Activated T-helper 1 cell treated with anti-CD3 and anti-CD28 coated beads, Interleukin-12 subunit alpha, Interleukin-12 subunit beta, Interleukin-2, Interleukin-4 antibody, amounts not matched to agents 30 ng/mL and 10 ng/mL and 1 ng/mL, durations not matched to agents 14 hours and 24 hours and 36 hours (primary cell): Measurements from ENCODE around the gene PRICKLE4. TPM values are rescaled to one million over a fixed set of nuclear protein-coding genes. Genes with fewer than 3 reads are reported as not detected.
A peak's percentile ranks its signal among the peaks of the same experiment; 100 is the strongest.

ENCODE experiments used
- DNase-seq: peaks from one replicate; pipeline ENCODE4 v3.0.0; 2021; ENCODE audit warnings: low spot score
- H3K27ac Mint-ChIP-seq: one replicate; pipeline ENCODE4 v1.8.0; 2021; ENCODE audit warnings: mild to moderate bottlenecking, mixed read lengths
- H3K27me3 Mint-ChIP-seq: one replicate; pipeline ENCODE4 v1.8.0; 2022; ENCODE audit warnings: mild to moderate bottlenecking, moderate library complexity, mixed read lengths; ENCODE audit not compliant: insufficient read depth
- H3K36me3 Mint-ChIP-seq: one replicate; pipeline ENCODE4 v1.8.0; 2021; ENCODE audit warnings: low read depth, mixed read lengths
- H3K4me1 Mint-ChIP-seq: one replicate; pipeline ENCODE4 v1.8.0; 2021; ENCODE audit warnings: low read depth, mixed read lengths
- H3K4me3 Mint-ChIP-seq: one replicate; pipeline ENCODE4 v1.8.0; 2021; ENCODE audit warnings: mild to moderate bottlenecking, moderate library complexity, mixed read lengths
- H3K9me3 Mint-ChIP-seq: one replicate; pipeline ENCODE4 v1.8.0; 2021; ENCODE audit warnings: mixed read lengths
- intact Hi-C: fragments of 100-400 bp; cut with micrococcal nuclease; formaldehyde crosslinking; loops from one replicate; pipeline ENCODE4 v1.15.1; 2024
- total RNA-seq: library from RNA; stranded (reverse); gene quantifications from 2 replicates; pipeline ENCODE4 v1.2.3, GENCODE V29; 2022

PRICKLE4 gene, protein sequence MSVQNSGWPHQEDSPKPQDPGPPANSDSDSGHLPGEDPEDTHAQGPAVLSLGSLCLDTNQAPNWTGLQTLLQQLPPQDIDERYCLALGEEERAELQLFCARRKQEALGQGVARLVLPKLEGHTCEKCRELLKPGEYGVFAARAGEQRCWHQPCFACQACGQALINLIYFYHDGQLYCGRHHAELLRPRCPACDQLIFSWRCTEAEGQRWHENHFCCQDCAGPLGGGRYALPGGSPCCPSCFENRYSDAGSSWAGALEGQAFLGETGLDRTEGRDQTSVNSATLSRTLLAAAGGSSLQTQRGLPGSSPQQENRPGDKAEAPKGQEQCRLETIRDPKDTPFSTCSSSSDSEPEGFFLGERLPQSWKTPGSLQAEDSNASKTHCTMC
- not detected in 2 replicates for total RNA-seq

DNA sequence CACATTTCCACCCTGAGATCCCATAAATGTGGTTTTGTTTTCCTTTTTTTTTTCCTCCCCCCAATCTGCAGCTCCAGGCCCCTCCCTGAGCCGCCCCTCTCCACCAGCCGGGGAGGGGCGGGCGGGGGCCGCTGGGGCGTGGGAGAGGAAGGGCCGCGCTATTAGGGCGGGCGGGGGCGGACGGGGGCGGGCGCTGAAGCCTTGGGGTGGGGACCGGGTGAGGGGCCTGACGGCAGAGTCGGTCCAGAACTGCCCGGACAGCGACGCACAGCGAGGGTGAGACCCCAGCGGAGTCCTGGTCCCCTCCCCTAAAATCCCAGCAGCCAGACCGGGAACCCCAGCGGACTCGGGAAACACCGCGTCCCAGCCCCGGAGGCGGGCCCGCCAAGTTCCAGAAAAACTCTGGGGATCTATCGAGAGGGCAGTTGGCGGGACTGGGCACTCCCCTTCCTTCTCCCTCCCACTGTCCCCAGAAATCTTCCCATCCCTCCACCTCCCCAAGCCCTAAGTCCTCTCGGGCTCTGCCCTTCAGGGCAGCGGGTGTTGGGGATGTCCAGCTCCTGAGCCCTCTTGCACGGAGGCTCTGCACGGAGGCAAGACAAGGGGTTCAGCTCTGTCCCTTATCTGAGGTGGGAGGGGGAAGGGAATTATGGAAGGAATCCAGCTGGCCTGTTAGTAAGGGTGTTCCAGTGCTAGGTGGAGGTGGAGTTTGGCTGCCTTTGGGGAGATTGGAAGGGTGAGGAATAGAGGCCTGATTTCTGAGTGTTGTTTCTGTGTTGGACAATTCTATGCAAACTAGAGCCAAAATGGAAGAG, at the start of gene PRICKLE4:
TSS of gene PRICKLE4 (plus strand) at position 232 of the 815 bp plus-strand sequence. CDS start 2,692 bp downstream, outside the sequence.
- H3K27me3 Mint-ChIP-seq = peaks cover 14% of the 10 kb centered on the region
- no peaks in the 10 kb centered on the region for H3K9me3 Mint-ChIP-seq
- H3K4me3 Mint-ChIP-seq = peak within 1 kb of the TSS; percentile 81
- DNase-seq = no peak
- H3K27ac Mint-ChIP-seq = peak within 1 kb of the TSS; percentile 63
- peaks cover 19% of the 10 kb centered on the region for H3K4me1 Mint-ChIP-seq
- H3K36me3 Mint-ChIP-seq = no peaks in the 10 kb centered on the region
- intact Hi-C loops = loop anchor here (1.0 kb wide), 8 partner anchors 45 to 434 kb away; partner anchors contain the start of genes BYSL, CCND3, MED20 and TAF8

DNA sequence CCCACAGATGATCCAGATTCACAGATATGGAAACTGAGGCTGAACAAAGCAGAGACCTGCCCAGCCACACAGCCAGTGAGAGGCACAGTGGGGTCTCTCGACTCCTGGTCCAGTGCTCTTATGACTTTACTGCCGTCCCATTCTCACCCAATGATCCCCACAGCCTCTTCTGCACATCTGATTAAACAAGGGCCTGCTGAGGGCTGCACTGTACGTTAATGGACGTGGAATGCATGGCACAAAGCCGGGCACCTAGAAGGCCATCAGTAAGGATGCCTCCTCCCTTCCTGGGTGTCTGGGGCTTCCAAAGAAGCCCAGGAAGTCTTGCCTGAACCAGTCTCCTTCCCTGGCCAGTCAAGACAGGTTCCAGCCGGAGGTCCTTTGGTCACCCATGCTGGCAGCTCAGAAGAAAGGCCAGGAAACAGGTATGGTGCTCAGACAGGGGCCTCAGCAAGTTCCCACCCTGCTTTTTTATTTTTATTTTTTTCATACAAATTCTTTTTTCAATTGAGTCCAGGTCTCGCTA, 49.0 kb upstream of the PRICKLE4 start:
- no peak overlapping the region for H3K4me3 Mint-ChIP-seq
- no peaks in the 10 kb centered on the region for H3K27me3 Mint-ChIP-seq
- H3K9me3 Mint-ChIP-seq = no peaks in the 10 kb centered on the region
- intact Hi-C loops = loop anchor here (5.0 to 10.0 kb wide), 3 partner anchors 184 to 1903 kb away; partner anchors contain the start of genes FOXP4, MAD2L1BP, NFYA and OARD1
- DNase-seq = no peak
- peaks cover 32% of the 10 kb centered on the region for H3K4me1 Mint-ChIP-seq
- no peaks in the 10 kb centered on the region for H3K36me3 Mint-ChIP-seq
- no peak overlapping the region for H3K27ac Mint-ChIP-seq

DNA sequence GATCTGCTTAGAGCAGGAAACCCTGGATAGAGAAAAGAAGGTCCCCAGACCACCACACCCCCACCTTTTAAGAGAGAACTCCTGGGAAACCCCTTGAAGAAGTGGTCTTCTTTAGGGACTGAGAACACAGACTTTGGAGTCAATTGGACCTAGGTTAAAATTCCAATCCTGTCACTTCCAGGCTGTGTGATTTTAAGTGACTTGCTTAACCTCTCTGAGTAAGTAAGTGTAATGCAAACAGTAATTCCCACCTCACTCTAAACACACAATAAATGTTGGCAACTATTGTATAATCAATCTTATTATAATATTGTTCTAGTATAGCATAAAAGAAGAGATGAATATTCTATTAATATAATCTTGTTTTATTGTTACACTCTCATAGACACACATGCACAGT, 48.4 kb upstream of the PRICKLE4 start:
- Mint-ChIP-seq H3K27ac (no peak overlapping the region), H3K9me3 (no peaks in the 10 kb centered on the region), H3K4me1 (peaks cover 32% of the 10 kb centered on the region), H3K36me3 (no peaks in the 10 kb centered on the region), H3K4me3 (no peak overlapping the region), H3K27me3 (no peaks in the 10 kb centered on the region)
- intact Hi-C loops = loop anchor here (5.0 to 10.0 kb wide), 3 partner anchors 185 to 1903 kb away; partner anchors contain the start of genes FOXP4, MAD2L1BP, NFYA and OARD1
- no peak for DNase-seq

DNA sequence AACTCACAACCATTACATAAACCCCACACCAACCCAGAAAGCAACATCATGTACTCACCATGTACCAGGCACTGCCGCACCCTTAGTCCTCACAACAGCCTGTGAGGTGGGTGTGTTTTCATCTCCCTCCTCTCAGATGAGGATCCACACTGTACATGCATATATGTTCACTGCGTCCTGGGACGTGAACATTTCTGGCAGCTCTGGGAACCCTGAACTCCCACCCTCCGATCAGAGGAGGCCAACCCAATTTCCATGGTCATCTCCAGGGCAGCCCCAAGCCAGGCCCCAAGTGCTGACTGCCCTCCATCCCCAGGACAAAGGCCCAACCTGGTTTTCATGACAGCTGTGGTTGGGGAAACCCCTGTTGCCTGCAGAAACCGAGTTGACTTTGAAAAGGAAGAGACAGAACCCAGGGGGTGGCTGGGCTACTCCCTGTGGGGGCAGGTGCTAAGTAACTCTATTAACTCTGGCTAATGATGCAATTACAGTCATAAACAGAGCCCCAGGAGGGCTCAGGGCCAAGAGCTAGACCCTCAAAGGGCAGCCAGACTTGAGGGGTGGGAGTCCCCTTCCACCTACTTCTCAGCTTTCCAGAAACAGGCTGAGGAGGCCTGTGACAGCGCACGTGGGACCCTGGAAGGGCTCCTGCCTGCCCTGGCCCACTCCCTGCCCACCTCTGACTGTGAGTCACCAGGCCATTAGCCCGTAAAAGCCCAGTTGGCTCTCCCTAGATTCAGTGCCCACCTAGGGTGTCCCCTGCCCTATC, 47.8 kb upstream of the PRICKLE4 start:
- H3K4me3 Mint-ChIP-seq = peak overlapping the region; percentile 84
- no peaks in the 10 kb centered on the region for H3K36me3 Mint-ChIP-seq
- peak overlapping the region; percentile 37 for H3K27ac Mint-ChIP-seq
- H3K27me3 Mint-ChIP-seq = no peaks in the 10 kb centered on the region
- no peaks in the 10 kb centered on the region for H3K9me3 Mint-ChIP-seq
- intact Hi-C loops = loop anchor here (5.0 to 10.0 kb wide), 3 partner anchors 185 to 1902 kb away; partner anchors contain the start of genes FOXP4, MAD2L1BP, NFYA and OARD1
- H3K4me1 Mint-ChIP-seq = peaks cover 32% of the 10 kb centered on the region
- peak; percentile 64 for DNase-seq

DNA sequence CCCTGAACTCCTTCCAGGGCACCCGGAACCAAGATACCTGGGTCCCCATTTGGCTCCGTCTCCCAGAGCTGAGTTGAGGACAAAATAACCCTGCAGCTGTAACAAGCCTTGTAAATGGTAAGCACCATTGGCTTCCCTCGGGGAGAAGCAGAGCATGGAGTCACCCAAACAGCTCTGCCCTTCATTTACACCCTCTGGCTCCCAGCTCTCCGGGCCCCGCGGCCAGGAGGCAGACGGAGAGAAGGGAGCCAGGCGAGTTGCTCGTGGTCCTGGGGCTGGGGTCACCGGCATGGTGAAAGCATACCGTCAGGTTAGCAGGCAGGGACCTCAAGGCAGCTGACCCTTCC, 47.2 kb upstream of the PRICKLE4 start:
- intact Hi-C loops = loop anchor here (5.0 to 10.0 kb wide), 3 partner anchors 186 to 1901 kb away; partner anchors contain the start of genes FOXP4, MAD2L1BP, NFYA and OARD1
- H3K4me3 Mint-ChIP-seq = peak overlapping the region; percentile 84
- H3K9me3 Mint-ChIP-seq = no peaks in the 10 kb centered on the region
- H3K36me3 Mint-ChIP-seq = no peaks in the 10 kb centered on the region
- DNase-seq = no peak
- no peaks in the 10 kb centered on the region for H3K27me3 Mint-ChIP-seq
- H3K27ac Mint-ChIP-seq = peak overlapping the region; percentile 23
- H3K4me1 Mint-ChIP-seq = peaks cover 32% of the 10 kb centered on the region

DNA sequence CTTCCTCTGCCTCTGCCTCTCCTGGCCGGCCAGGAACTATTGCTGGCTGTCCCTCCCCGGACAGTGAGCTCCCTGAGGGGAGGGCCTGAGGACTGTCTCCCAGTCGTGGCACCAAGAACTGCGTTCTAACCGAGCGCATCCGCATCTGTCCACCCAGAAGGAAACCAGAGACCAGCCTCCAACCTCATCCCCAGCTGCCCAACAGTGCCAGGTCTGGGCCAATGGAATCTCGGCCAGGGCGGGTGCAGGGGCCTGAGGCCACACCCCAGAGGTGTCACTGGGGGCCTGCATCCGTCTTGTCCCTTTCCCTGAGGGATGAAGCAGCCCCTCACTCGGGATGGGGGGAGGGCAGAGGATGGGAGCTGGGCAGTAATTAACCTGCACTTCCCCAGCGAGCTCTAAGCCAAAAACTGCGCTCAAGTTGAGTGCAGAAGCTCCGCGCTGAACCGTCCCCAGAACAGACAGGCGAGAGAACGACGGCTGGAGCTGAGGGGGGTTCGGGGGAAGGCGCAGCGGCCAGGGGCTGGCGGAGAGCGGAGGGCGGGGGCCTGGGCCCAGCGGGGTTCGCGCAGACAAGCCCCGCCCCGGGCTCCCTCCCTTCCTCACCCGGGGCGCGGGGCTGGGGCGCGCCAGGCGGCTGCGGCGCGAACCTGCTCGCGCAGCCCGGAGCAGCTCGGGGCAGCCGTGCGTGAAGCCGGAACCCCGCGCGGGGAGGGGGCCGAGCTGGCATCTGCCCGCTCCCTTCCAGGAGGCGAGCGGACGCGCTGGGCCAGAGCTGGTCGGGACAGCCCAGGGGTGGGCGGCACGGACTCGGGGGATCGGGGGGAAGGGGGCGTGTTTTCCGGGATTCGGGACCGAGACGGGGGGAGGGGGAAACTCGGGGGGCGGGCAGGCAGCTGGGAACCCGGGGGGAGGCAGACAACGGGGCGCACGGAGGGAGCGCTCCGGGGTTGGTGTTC, 46.6 kb upstream of the PRICKLE4 start:
- Mint-ChIP-seq H3K9me3 (no peaks in the 10 kb centered on the region), H3K27me3 (no peaks in the 10 kb centered on the region), H3K36me3 (no peaks in the 10 kb centered on the region), H3K27ac (peak overlapping the region; percentile 71), H3K4me3 (peak overlapping the region; percentile 84), H3K4me1 (peaks cover 32% of the 10 kb centered on the region)
- DNase-seq = peak; percentile 65
- intact Hi-C loops = loop anchor here (1.0 to 10.0 kb wide), 4 partner anchors 161 to 1901 kb away; partner anchors contain the start of genes FOXP4, MAD2L1BP, NFYA and OARD1

DNA sequence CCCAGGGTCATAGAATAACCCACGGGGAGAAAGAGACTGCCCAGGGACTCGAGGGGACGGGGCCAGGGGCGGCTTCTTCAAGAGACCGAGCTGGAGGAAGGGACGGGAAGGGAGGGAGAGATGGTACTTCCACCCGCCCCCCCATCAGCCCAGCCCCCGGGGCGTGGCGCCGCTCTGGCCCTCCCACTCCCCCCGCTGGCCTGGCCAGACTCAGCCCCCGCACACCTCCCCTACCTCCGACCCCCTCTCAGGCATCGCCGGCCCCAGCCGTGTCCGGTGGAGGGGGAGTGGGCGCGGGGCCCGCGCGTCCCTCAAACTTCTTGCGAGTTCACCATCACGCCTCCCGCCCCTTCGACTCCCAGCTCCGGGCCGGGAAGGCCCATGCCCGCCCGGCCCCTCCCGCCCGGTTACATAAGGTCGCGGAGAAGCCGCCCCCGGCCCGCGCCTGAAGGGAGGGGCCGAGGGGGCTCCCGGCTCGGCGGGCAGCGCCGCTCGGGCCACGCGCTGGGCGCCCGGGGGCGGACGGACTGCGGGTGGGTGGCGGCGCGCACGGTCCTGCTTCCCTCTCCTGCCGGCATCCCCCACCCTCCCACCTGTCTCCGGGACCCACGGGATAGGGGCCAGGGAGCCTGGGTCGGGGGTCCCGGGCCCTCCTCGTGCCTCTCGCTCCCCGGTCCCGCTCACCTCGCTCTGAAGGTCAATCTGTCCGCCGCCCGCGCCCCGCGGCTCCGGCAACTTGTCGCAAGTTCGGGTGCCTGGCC, 45.7 kb upstream of the PRICKLE4 start:
- DNase-seq = peak; percentile 67
- Mint-ChIP-seq H3K36me3 (no peaks in the 10 kb centered on the region), H3K9me3 (no peaks in the 10 kb centered on the region), H3K4me3 (peak overlapping the region; percentile 72), H3K27me3 (no peaks in the 10 kb centered on the region), H3K27ac (no peak overlapping the region), H3K4me1 (peaks cover 31% of the 10 kb centered on the region)
- intact Hi-C loops = loop anchor here (1.0 to 10.0 kb wide), 12 partner anchors 28 to 1900 kb away; partner anchors contain the start of genes BYSL, CCND3, FOXP4 and MAD2L1BP

DNA sequence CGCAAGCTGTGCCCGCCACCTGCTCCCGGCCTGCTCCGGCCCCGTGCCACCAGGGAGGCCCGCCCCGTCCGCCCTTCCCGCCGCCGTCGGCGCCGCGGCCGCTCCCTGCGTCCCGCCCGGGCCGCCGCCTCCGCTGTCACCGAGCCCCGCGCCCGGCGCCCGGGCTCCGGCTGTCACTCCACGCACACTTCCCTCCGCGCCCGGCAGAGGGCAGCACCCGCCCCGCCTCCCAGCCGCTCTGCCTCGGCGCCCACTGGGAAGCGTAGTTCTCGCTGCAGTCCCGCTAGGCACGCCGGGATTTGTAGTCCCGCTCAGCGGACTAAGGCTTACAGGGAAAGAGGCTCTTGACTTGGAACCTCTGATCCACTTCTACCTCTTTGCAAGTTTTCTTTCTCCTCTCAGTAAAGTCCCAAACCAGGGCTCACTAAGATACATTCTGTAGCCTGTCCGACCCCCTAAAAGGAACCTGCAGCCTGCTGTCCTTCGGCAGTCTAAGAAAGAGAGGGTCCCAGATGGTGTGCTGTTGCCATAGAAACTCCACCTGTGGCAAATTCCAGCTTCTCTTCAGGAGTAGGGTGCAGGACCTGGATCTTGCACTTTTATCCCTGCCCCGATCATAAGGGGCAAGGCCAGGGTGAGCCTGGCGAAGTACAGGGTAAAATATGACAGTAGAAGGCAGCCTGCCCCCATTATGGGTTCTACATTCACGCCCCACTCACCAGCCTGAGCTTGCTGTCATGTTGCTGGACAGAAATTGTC, 45.0 kb upstream of the PRICKLE4 start, which contains the start of gene TFEB:
TSS of gene TFEB (minus strand) at position 182 of the 759 bp plus-strand sequence. CDS start 44,395 bp downstream, outside the sequence.
- H3K4me3 Mint-ChIP-seq = peak within 1 kb of the TSS; percentile 80
- peaks cover 24% of the 10 kb centered on the region for H3K4me1 Mint-ChIP-seq
- no peaks in the 10 kb centered on the region for H3K36me3 Mint-ChIP-seq
- no peaks in the 10 kb centered on the region for H3K27me3 Mint-ChIP-seq
- peak within 1 kb of the TSS; percentile 31 for H3K27ac Mint-ChIP-seq
- peak; percentile 92 for DNase-seq
- no peaks in the 10 kb centered on the region for H3K9me3 Mint-ChIP-seq
- intact Hi-C loops = loop anchor here (1.0 to 10.0 kb wide), 10 partner anchors 28 to 1899 kb away; partner anchors contain the start of genes BYSL, CCND3, MAD2L1BP and MED20

DNA sequence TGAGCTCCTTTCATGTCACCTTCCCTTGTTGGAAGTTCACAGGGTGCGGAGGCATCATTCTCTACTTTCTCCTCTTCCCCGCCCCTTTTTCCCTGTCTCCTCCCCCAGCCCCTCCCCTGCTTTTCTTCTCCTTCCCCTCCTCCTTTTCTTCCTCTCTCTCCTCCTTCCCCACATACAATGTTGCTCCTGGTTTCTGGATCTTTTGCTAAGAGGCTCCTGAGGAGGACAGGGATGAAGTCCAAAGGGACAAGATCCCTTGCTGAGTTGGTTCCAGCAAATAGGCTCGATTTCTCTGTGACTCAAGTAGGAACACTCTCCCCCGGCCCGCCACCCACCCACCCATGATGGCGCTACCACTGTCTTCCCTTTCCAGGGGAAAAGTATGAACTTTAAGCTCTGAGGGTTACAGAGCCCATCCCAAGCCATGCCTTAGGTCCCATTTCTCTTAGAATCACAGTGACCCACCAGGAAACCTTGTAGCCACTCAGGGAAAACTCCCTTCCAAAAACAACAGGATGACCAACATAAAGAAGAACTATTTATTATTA, 44.3 kb upstream of the PRICKLE4 start:
- intact Hi-C loops = loop anchor here (10.0 kb wide), 2 partner anchors 661 to 1899 kb away; partner anchors contain the start of genes MAD2L1BP, NFYA and OARD1
- Mint-ChIP-seq H3K36me3 (no peaks in the 10 kb centered on the region), H3K9me3 (no peaks in the 10 kb centered on the region), H3K4me1 (peaks cover 17% of the 10 kb centered on the region), H3K27ac (no peak overlapping the region), H3K27me3 (no peaks in the 10 kb centered on the region), H3K4me3 (peak overlapping the region; percentile 15)
- DNase-seq = no peak
